Midbrain (tissue), 1 donor: ENCODE results near the gene SPRN.
A peak's percentile ranks its signal among the peaks of the same experiment; 100 is the strongest.
"Not testable (repeated sequence)": the region's sequence is repeated elsewhere in the genome, so short reads cannot be mapped to it uniquely, and the experiment has no call there.

Experiments
- DNase-seq: peaks from one replicate; lab custom pipeline; 2025; lab: John Stamatoyannopoulos, UW

Gene SPRN

DNA sequence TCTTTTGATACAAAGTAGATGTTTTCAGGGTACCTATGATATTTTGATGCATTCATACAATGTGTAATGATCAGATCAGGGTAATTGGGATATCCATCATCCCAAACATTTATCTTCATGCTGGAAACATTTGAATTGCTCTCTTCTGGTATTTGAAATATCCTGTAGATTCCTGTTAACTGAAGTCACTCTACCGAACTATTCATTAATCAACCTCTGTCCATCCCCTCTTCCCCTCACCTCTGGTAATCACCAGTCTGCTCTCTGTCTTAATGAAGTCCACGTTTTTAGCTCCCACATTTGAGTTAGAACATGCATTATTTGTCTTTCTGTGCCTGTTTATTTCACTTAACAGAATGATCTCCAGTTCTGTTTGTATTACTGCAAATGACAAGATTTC lies 19.2 kb downstream of the SPRN start:
- no peak for DNase-seq

DNA sequence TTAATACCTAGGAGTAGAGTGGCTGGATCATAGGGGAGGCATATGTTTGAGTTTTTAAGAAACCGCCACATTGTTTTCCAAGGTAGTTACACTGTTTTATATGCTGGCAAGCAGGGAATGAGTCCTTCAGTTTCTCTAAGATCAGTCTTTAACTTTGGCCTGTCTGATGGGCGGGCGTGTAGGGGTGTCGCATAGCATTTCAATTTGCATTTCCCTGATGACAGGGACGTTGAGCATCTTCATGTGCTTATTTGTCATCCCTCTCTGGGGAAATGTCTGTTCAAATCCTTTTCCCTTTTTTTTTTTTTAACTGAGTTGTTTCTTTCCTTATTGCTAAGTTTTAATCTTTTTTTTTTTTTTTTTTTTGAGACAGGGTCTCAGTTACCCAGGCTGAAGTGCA lies 20.6 kb downstream of the SPRN start:
- no peak for DNase-seq

DNA sequence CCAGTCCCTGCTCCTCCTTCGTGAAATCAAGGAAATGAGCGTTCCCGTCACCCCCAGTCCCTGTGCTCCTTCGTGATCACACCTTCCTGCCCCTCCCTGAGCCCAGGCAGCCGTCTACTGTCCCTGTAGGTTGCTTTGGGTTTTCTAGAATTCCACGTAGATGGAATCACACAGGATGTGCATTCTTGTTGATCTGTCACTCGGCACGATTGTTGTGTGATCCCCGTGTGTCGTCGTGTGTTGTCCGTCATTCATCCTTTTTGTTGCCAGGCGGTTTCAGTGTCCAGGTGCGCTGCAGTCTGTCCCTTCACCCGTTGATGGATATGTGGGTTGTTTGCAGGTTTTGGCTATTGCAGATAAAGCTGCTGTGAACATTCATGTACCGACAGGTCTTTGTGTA lies 21.1 kb downstream of the SPRN start:
- no peak for DNase-seq

DNA sequence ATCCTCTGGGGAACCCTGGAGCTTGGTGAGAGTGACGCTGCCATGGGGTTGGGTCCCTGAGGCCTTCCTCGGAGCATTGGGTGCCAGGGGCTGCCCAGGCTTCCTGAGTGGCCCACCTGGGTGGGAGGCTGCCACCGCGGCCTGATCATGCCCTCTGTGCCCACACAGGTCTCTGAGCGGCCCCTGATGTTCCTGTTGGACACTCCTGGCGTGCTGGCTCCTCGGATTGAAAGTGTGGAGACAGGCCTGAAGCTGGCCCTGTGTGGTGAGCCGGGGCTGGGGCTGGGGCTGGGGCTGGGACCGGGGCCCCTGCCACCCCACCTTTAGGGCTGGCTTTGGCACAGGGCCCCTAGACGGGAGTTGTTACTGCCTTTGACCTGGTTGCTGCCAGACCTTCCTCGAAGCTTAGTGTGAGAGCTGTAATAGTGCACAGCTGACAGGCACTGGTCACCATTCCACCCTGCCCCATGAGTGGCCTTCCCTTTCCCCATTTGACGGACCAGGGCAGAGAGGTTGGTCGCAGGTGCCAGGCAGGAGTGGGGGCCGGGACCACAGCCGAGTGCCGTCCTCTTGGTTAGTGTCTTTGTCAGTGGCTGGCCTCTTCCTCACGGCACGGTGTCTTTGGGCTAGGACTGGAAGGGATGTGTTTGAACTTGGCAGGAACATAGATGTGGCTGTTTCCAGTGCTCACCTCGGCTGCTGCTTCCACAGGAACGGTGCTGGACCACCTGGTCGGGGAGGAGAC lies 22.3 kb downstream of the SPRN start:
- no peak for DNase-seq

DNA sequence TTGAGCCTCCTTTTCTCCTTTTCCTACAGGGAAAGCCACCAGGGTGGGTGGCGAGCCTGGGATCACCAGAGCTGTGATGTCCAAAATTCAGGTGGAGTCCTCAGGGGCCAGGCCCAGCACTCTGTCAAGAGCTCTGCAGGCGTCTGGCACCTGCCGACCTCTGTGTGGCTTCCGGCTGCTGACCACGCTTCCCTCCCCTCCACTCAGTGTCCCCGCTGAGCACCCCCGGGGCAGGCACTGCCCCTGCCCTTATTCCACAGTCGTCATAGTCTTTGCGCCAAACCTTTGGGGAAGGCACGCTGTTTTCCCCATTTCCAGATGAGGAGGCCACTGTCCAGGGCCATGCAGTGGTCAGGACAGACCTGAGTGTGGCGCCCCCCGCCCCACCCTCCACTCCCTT lies 22.9 kb downstream of the SPRN start:
- no peak for DNase-seq

DNA sequence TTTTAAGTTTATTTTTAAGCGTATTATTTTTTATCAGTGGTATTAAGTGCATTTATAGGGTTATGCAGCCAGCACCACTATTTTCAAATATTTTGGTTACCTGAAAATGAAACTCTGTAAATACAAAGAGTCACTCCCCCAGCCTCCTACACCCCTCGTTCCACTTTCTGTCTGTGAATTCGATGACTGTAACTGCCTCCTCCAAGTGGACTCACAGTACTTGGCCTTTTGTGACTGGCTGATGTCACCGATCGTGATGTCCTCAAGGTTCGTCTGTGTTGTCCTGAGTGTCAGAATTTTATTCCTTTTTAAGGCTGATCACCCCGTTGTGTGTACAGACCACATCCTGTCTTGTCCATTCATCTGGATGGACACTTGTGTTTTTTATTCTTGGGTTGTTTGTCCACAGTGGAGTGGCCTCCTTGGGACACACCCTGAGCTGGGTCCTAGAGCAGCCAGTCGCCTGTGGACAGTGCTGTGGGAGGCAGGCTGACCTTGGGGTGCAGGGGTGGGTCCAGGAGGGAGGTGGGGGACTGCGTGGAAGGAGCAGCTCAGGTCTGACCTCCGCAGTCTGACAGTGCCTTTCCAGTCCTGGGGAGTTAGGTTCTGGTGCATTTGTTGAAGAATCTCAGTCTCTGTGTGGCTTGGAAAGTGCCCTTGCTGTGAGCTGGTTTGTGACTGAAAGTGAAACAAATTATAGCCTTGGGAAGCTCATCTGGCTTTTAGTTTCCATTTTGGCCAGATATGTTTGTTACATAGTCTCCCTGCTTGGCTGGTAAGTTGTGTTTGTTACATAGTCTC lies 23.6 kb downstream of the SPRN start:
- no peak for DNase-seq

DNA sequence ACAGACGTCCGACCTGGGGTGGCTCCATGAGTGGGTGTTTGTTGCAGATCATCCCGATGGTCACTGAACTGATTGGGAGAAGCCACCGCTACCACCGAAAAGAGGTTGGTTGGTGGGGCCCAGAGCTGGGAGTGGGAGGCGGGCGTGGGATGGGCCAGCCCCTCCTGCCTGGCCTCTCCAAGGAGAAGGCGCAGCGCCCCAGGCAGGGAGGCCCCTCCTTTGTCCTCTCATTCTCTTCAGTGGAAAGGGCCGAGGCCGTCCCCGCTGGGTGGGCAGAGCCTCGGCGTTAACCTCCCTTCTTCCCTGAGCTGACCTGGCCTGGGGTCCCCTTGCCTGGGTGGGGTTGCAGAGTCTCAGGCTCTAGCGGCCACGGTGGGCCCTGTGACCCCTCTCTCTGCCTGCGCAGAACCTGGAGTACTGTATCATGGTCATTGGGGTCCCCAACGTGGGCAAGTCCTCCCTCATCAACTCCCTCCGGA lies 25.3 kb downstream of the SPRN start:
- DNase-seq, result no peak

DNA sequence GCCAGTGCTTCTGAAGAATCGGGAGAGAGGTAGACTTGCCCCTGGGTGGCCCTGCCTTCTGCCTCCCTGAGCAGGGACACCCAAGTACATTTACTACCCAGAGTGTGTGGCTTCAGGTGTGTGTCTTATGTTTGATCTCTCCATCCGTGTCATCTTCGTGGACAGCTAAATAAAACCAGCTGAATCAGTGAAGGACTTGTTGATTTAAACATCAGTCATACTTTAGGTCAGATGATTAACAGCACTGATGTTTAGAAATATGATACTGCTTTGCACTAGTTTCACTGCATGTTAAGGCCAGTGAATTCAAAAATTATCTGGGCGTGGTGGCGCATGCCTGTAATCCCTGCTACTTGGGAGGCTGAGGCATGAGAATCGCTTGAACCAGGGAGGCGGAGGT lies 26.5 kb downstream of the SPRN start:
- DNase-seq, result no peak

DNA sequence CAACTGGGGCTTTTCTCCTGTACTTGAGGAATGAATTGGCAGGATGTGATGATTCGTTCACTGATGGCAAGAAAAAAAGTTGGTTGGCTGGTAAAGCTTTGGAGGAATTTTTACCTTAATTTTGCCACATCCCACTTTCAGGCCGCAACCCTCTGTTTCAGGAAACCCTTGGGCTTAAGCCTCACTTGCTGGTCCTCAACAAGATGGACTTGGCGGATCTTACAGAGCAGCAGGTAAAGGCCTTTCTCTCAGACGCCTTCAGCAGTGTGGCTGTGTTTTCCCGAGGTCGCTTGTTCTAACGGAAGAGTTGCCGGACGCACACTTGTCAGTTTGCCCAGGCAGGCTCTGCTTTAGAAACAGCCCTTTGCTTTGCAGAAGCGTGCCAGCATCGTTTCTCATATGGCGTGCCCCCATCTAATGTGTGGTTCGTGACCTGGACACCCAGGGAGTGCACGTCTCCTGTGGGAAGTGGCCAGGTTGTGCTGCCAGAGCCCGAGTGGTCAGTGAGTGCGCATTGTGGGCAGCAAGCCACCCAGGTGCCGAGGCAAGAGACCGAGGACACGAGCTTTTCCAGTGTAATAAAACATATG lies 28.3 kb downstream of the SPRN start:
- DNase-seq, result no peak

DNA sequence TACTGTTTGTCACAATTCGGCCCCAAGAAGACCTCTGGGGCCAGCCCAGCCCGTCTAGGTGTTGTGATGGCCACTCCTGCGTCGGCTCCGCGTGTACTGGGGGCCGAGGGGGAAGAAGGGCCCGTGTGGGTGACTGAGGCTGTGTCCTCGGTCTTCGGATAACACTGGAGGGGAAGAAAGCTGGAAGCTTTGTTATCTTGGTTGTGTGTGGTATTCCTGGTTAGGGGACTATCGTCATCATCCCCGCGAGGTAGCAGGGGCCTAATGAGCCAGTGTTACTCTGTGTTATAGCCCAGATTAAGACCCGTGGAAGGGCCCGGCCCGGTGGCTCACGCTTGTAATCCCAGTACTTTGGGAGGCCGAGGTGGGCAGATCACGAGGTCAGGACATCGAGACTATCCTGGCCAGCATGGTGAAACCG lies 29.6 kb downstream of the SPRN start:
- DNase-seq, result no peak

DNA sequence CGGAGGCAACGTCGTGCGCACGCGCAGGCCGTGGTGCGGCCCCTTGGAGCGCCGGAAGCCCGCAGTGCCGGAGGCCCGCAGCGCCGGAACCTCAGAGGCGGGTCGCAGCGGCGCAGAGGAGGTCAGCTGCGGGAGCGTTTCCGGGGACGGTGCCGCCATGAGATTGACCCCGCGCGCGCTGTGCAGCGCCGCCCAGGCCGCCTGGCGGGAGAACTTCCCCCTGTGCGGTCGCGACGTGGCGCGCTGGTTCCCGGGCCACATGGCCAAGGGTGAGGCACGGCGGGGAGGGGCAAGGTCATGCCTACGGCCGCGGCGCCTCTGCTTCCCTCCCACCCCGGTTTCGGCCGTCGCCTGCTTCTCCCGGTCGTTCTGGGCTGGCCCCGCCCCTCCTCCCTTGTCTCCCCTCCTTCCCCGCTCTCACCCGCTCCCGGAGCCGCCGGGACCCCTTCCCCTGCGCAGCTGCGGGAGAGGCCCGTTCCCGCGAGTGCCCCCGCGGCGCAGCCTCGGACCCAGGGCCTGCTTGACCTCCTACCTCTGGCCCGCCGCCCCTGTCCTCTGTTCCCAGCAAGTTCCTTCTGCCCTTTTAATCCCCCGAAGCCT lies 30.3 kb downstream of the SPRN start, which contains the start of gene MTG1:
Gene MTG1 (plus strand): TSS at position 94 of the 600 bp plus-strand sequence. CDS start 64 bp downstream, at position 158.
- DNase-seq, result peak; percentile 97

DNA sequence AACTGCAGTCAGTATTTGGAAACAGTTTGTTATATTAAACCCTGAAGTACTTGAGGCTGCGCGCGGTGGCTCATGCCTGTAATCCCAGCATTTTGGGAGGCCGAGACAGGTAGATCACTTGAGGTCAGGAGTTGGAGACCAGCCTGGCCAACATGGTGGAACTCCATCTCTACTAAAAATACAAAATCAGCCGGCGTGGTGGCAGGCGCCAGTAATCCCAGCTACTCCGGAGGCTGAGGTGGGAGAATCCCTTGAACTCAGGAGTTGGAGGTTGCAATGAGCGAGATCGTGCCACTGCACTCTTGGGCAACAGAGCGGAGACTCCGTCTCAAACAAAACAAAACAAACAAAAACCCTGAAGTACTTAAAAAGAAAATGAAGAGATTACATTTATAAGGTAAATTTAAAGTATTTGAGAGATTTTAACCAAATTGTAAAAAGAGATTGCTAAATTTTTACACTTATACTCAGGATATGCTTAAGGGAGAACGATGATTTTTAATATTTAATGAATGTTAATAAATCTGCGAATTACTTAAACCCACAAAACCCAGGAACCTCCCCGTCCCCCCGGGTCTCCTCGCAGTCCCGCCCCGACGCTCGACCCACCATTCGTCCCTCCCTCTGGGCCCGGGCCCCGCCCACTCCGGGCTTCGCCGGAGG lies 30.9 kb downstream of the SPRN start:
- DNase-seq, result no peak

DNA sequence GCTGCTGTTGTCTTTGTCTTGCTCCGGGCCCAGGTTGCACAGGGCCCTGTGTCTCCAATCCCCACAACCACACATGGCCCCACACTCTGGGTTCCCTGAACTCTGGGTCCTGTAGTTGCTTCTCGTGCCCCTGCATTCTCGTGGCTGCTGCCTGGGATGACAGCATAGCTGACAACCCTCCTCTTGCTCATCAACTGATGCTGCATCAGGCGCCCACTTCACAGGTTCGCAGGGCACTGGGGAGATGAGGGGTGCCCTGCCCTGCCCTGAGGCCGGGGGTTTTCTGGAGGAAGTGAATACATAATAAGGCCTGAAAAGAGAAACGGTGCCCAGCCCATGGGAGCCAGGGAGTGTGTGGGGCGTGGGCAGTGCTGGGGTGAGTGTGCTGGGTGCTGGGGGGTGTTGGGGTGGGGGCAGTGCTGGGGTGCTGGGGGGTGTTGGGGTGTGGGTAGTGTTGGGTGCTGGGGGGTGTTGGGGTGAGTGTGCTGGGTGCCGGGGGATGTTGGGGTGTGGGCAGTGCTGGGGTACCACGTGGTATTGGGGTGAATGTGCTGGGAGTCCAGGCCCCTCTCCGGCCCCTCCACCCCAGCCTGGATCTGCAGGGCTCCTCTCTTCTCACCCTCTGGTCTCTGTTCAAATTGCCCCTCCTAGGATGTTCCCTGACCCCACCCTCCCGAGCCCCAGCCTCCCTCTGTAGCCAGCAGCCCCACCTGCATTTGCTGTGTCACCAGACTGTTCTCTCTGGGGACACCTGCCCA lies 32.5 kb downstream of the SPRN start:
- DNase-seq, result no peak

DNA sequence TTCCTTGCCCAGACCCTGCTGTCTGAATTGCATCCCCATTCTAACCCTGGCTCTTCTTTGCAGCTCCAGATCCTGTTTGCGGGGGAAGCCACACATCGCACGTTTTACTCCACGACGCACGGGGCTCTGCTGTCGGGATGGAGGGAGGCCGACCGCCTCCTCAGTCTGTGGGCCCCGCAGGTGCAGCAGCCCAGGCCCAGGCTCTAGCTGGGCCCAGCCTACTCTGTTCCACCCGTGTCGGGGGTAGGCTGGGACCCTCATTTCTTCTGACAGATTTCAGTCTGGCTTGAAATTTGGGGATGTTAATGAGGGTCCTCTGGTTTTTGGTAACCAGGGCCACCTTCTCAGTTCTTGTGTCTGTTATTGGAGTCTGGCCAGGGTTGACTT lies 33.2 kb downstream of the SPRN start:
- DNase-seq, result no peak

DNA sequence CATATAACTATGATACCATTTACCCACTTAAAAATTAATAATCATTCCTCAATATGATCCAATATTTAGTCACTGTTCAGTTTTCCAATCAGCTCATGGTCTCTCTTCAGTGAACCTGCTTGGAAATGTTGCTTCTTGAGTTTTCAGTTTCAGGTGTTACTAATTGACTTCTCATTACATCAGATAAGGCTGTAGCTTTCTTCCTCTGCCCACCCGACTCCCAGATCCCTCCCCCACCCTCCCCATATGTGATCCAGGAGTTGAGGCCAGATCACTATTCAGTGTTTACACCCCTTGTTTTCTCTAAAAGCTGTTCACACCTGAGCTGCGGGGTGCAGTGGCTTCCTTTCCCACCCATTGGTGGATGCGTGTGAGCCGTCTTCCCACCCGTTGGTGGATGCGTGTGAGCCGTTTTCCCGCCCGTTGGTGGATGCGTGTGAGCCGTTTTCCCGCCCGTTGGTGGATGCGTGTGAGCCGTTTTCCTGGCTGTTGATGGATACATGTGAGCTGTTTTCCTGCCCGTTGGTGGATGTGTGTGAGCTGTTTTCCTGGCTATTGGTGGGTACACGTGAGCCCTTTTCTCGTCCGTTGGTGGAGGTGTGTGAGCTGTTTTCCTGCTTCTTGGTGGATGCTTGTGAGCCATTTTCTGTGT lies 33.7 kb downstream of the SPRN start:
- no peak for DNase-seq

DNA sequence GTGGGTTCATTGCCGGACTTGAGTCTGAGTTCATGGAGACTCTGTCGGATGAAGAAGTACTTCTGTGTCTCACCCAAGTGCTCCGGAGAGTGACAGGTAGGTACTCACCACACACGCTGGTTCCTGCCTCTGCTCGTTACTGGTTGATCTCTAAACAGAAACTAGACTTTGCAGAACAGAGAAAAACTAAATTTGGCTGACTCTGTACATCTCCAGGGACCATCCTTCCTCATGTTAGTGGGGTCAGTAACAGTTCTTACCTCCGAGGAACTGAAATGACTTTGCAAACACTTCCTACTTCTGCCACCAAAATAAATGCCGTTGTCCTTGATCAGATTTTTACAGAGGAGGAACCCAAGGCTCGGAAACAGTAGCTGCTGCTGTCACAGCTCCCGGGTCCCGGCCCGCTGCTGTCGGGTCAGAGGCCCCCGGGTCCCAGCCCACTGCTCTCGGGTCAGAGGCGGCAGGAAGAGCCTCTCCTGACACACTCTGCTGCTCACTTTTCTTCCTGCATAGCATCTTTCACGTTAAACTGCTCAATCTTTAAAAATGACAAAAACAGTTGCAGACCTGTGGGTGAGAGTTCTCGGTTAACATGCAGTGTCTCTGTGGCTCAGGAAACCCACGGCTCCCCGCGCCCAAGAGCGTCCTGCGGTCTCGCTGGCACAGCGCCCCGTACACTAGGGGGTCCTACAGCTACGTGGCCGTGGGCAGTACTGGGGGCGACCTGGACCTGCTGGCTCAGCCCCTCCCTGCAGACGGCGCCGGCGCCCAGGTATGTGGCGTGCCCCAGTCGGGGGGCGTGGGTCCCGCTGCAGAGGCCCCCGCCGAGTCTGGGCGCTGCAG lies 35.2 kb downstream of the SPRN start:
- no peak for DNase-seq

DNA sequence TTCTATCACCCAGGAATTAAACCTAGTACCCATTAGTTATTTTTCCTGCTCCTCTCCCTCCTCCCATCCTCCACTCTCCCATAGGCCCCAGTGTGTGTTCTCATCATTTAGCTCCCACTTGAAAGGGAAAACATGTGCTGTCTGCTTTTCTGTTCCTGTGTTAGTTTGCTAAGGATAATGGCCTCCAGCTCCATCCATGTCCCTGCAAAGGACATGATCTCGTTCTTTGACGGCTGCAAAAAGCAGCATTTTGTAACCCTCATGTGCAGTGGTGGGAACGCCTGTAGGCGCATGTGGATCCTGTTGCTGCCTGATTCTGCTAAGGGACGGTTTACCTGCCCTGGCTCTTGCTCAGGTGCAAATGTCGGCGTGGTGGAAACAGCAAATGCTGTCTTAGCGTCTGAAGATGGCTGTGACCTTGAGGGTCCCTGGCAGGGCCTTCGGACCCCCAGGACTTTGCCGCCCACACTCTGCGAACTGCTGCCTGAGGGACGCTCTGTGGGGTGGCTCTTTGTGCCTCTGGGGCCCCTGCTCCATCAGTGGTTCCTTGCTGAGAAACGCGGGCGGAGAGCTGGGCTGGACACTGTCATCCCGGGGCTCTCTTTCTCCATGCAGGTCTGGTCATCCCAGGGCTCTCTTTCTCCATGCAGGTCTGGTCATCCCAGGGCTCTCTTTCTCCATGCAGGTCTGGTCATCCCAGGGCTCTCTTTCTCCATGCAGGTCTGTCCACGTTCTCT lies 36.0 kb downstream of the SPRN start:
- DNase-seq, result peak; percentile 7

DNA sequence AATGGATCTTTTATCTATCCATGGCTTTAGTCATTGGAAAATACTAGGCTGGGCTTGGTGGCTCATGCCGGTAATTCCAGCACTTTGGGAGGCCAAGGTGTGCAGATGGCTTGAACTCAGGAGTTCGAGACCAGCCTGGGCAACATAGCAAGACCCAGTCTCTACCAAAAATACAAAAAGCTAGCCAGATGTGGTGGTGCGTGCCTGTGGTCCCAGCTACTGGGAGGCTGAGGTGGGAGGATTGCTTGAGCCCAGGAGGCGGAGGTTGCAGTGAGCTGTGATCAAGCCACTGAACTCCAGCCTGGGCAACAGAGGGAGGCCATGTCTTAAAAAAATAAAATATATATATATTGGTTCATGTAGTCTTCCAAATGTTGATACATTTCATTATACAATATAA lies 37.5 kb downstream of the SPRN start:
- DNase-seq, result not testable (repeated sequence)

DNA sequence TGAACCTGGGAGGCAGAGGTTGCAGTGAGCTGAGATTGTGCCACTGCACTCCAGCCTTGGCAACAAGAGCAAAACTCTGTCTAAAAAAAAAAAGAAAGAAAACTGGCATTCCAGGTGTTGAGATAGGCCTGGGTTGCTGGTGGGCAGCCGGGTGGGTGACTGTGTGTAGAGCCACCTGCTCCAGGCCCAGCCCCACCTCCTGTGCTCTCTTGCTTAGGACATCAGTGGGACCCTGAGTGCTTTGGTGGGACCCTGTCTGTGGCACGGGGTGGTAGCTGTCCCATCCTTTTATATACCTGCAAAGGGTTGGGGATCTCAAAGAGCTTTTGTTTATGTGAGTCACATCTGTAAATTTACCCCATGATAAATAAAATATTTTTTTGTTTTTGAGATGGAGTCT lies 39.2 kb downstream of the SPRN start:
- no peak for DNase-seq
